HCT116 (cell line): ENCODE measurements around the gene CFAP77.

Experiments
- CBX3 ChIP-seq: IDR thresholded peaks from 2 replicates; pipeline ENCODE4 v1.6.1; 2012; ENCODE audit warnings: low read depth
- CEBPB ChIP-seq: IDR thresholded peaks from 2 replicates; pipeline ENCODE4 v1.6.1; 2012; ENCODE audit warnings: low read depth
- EGR1 ChIP-seq: IDR thresholded peaks from 2 replicates; pipeline ENCODE4 v1.6.1; 2012; ENCODE audit warnings: low read depth
- EZH2 ChIP-seq: fragments of 200-600 bp; sonication (generic); IDR thresholded peaks from 2 replicates; pipeline ENCODE4 v1.6.1; 2017; ENCODE audit warnings: antibody characterized with exemption, mixed run types
- JUND ChIP-seq: IDR thresholded peaks from 2 replicates; pipeline ENCODE4 v1.6.1; 2012
- POLR2A ChIP-seq: IDR thresholded peaks from 2 replicates; pipeline ENCODE4 v1.7.0; 2011; ENCODE audit warnings: borderline replicate concordance; ENCODE audit not compliant: insufficient read depth, insufficient read length; ENCODE audit errors: extremely low read depth
- POLR2AphosphoS5 ChIP-seq: IDR thresholded peaks from 2 replicates; pipeline ENCODE4 v1.6.1; 2011; ENCODE audit warnings: mild to moderate bottlenecking, low read depth, low read length, moderate library complexity
- SRF ChIP-seq: IDR thresholded peaks from 2 replicates; pipeline ENCODE4 v1.6.1; 2012; ENCODE audit warnings: low read depth
- TCF7L2 ChIP-seq: IDR thresholded peaks from 2 replicates; pipeline ENCODE4 v1.7.0; 2011; ENCODE audit warnings: borderline replicate concordance, inconsistent platforms; ENCODE audit not compliant: insufficient read depth, insufficient read length; ENCODE audit errors: extremely low read depth
- YY1 ChIP-seq: IDR thresholded peaks from 2 replicates; pipeline ENCODE4 v1.6.1; 2011; ENCODE audit warnings: low read length, low read depth, moderate library complexity, mild to moderate bottlenecking; ENCODE audit not compliant: insufficient replicate concordance; ENCODE audit errors: extremely low read depth
- TF ChIP-seq, protein P1 (sequence below): IDR thresholded peaks from 2 replicates; pipeline ENCODE4 v1.6.1; 2011; ENCODE audit warnings: mild to moderate bottlenecking, low read length, moderate library complexity; ENCODE audit not compliant: insufficient replicate concordance; ENCODE audit errors: extremely low read depth
- TF ChIP-seq, protein P2 (sequence below), 3 experiments: fragments of 200-600 bp in 1 of 3; sonication (generic) in 1 of 3; IDR thresholded peaks in 2 of 3; conservative IDR thresholded peaks in 1 of 3; 2 replicates each; pipeline ENCODE4 v1.5.1; 2012 to 2017; ENCODE audit warnings: low read depth in 2 of 3, low read length in 2 of 3, antibody characterized with exemption in 1 of 3, borderline replicate concordance in 1 of 3, control low read depth in 1 of 3, mild to moderate bottlenecking in 1 of 3, mixed read lengths in 1 of 3, mixed run types in 1 of 3, moderate library complexity in 1 of 3; ENCODE audit not compliant: insufficient read depth in 1 of 3
- TF ChIP-seq, protein P3 (sequence below): IDR thresholded peaks from 2 replicates; pipeline ENCODE4 v1.6.1; 2012
- TF ChIP-seq, protein P4 (sequence below): IDR thresholded peaks from 2 replicates; pipeline ENCODE4 v1.6.1; 2012

DNA sequence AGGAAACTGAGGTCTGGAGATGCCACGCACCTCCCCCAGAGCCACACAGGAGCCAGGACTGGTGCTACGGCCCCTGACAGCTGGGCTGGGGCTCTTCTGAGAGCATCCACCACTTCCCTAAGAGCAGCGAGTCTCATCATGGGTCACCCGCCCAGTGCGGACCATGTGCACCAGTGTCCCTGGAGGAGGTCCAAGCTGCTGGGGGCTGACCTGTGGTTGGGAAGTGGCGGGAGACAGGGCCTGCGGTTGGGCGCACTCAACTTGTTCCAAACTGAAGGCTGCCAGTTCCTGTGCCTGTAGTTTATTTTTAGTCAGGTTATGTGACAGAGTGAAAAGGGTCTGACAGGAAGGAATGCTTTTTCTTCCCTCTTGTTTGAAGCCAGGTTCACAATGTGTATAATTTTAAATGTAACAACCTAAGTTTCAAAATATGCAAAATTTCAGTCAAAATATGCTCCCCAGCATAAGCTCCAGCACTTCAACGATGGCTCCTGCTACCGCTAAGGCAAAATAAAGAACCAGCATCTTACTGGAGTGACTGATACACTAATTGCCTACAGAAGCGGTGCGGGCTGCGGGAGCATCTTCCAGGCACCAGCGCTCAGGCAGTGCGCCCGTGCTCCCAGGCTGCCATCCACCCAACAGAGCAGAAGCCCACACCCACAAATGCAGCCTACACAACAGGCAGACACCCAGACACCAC, 187.2 kb downstream of the CFAP77 start:
- TF ChIP-seq, protein P1, sequence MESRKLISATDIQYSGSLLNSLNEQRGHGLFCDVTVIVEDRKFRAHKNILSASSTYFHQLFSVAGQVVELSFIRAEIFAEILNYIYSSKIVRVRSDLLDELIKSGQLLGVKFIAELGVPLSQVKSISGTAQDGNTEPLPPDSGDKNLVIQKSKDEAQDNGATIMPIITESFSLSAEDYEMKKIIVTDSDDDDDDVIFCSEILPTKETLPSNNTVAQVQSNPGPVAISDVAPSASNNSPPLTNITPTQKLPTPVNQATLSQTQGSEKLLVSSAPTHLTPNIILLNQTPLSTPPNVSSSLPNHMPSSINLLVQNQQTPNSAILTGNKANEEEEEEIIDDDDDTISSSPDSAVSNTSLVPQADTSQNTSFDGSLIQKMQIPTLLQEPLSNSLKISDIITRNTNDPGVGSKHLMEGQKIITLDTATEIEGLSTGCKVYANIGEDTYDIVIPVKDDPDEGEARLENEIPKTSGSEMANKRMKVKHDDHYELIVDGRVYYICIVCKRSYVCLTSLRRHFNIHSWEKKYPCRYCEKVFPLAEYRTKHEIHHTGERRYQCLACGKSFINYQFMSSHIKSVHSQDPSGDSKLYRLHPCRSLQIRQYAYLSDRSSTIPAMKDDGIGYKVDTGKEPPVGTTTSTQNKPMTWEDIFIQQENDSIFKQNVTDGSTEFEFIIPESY = no peak
- TF ChIP-seq, protein P2, sequence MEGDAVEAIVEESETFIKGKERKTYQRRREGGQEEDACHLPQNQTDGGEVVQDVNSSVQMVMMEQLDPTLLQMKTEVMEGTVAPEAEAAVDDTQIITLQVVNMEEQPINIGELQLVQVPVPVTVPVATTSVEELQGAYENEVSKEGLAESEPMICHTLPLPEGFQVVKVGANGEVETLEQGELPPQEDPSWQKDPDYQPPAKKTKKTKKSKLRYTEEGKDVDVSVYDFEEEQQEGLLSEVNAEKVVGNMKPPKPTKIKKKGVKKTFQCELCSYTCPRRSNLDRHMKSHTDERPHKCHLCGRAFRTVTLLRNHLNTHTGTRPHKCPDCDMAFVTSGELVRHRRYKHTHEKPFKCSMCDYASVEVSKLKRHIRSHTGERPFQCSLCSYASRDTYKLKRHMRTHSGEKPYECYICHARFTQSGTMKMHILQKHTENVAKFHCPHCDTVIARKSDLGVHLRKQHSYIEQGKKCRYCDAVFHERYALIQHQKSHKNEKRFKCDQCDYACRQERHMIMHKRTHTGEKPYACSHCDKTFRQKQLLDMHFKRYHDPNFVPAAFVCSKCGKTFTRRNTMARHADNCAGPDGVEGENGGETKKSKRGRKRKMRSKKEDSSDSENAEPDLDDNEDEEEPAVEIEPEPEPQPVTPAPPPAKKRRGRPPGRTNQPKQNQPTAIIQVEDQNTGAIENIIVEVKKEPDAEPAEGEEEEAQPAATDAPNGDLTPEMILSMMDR (IDR thresholded peaks at IDR 0.05 in 2 of 3, conservative IDR thresholded peaks at IDR 0.05 in 1 of 3; ENCODE audit: borderline replicate concordance in 1 of 3, insufficient read depth in 1 of 3, low read depth in 2 of 3, low read length in 2 of 3) = no peak
- TF ChIP-seq POLR2A (no peak), JUND (no peak), TCF7L2 (no peak), EZH2 (no peak), POLR2AphosphoS5 (no peak), SRF (no peak), CBX3 (no peak), YY1 (no peak), EGR1 (no peak), CEBPB (no peak)
- TF ChIP-seq, protein P3, sequence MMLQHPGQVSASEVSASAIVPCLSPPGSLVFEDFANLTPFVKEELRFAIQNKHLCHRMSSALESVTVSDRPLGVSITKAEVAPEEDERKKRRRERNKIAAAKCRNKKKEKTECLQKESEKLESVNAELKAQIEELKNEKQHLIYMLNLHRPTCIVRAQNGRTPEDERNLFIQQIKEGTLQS = no peak
- TF ChIP-seq, protein P4, sequence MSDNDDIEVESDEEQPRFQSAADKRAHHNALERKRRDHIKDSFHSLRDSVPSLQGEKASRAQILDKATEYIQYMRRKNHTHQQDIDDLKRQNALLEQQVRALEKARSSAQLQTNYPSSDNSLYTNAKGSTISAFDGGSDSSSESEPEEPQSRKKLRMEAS = no peak
